NCI-H128 (cell line): ENCODE results near the gene SLC22A31.

Source experiments
- DNase-seq: peaks from one replicate; lab custom pipeline; 2025; ENCODE audit not compliant: unreplicated experiment; lab: John Stamatoyannopoulos, UW

Gene SLC22A31

DNA sequence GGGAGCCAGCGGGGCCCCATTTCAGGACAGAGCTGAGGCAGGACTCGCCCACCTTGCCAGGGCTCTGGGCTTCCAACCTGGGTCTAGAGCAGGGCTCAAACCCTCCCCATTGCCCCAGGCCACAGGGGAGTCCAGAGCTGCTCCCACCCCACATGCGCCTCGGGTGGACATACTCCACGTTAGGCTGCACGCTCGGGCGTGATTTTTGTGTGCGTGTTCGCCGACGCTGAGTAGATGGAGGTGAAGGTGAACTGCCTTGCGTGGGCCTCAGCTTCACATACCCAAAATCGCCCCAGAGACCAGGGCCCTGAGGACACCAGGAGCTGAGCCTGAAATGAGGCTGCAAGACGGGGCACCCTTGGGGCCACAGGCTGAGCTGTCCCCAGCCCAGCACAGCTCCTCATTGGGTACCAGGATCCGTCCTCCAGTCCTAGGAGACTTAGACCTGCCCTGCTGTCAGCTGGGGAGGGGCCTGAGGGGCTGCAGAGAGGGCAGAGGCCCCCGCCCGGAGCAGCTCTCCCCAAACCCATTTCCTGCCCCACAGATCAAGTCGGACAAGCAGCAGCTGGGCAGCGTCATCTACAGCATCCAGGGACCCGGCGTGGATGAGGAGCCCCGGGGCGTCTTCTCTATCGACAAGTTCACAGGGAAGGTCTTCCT is 20.6 kb downstream of the SLC22A31 start:
- DNase-seq = no peak

GRCh38 chr16:89179148-89179484 is 21.2 kb downstream of the SLC22A31 start:
- no peak for DNase-seq

GRCh38 chr16:89178453-89179147 is 21.7 kb downstream of the SLC22A31 start:
- DNase-seq = no peak

GRCh38 chr16:89177501-89177900 is 22.8 kb downstream of the SLC22A31 start:
- no peak for DNase-seq

- no peak for DNase-seq
Measured at GRCh38 chr16:89176717-89177116, 23.6 kb downstream of the SLC22A31 start.

DNA sequence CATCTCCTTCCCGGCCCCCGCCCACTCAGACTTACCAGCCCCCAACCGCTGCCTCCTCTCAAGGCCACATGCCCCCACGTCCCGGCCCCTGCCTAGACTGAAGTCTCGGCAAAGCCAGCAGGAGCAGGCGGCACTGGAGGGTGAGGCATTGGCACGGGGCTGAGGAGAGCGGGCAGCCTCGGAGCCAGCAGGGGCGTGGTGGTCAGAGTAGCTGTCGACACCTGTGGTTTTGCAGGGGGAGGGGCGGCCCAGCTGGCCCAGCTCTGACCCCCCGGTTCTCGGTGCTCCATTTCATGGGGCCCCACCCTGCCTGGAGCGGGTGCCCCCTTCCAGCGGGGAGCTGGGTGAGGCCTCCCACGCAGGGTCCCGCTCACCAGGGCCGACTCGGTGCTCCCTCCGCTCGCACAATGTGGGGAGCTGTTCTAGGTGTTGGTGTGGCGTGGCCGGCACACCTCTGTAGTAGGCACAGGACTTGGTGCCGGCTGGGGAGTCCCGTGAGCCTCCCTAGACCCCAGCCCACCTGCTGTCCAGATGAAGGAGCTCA is 24.1 kb downstream of the SLC22A31 start:
- DNase-seq = no peak

DNA sequence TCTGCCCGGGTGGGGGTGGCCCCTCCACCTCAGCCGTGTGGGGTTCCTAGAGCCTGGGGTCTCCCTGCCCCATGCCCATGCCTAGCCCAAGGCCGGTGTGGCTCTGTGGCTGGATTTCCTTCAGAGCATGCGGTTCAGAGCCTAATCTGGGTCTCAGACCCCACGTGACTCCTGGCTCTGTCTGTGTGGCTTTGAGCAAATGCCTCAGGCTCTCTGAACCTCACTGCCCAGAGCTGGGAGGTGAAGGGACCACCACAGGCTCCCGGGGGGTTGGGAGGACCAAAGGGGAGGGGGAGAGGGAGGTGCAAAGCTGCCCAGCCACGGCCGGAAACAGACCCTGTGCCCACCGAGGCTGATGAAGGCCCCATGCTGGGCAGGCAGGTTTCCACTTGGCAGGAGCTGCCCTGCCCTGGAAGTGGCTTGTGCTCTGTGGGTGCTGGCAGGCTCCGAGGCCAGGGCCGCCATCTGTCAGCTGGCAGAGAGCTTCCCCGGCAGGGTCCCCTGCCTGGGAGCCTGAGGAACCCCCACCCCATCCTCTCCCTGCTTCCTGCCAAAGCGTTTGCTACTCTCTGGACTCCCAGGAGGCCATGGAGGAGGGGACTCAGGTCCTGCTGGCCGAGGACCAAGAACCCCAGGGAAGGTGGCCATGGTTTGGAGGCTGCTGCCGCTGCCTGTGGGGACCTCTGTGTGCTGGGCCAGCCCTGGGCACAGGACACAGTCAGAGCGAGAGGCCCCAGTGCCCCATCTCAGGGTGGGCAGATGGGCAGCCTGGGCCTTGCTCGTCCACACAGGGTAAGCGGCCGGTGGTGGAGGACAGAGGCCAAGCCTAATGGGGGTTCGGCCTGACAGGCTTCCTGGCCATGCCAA is 24.8 kb downstream of the SLC22A31 start:
- no peak for DNase-seq

GRCh38 chr16:89174877-89175276 is 25.5 kb downstream of the SLC22A31 start:
- no peak for DNase-seq

DNA sequence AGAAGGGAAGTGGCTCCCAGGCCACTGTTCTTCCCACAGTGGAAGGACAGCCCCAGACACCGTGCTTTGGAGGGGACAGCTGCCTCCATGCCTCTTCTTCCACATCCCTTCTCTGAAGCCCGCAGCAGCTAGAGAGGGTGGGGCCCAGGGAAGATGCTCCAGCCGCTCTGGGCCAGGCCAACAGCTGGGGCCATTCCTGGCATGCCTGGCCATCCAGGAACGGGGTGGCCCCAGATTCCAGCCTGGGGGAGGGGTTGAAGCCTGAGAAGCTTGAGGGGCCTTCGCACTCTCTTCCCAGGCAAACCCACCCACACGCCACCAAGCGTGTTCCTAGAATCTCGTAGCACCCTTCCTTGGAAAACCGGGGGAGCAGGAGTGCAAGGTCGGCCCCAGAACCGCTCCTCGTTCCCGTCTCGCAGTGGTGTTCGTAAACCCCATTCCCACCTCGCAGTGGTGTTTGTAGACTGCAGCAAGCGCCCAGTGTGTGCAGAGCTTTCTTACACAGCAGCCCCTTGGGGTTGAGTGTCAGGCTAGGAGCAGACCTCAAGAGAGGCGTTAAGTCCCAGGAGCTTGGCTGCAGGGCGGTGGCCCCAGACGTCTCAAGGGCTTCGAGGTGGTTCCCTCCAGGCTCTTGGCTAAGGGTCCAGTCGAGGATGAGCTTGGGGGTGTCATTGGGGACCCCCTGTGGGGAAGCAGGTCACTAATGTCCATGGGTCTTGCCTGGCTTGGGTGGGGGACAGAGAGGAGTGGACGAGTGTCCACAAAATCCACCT is 26.1 kb downstream of the SLC22A31 start:
- DNase-seq = no peak

- no peak for DNase-seq
Measured at GRCh38 chr16:89173174-89173921, 27.0 kb downstream of the SLC22A31 start.

GRCh38 chr16:89172528-89173173 is 27.7 kb downstream of the SLC22A31 start:
- no peak for DNase-seq

- no peak for DNase-seq
Measured at GRCh38 chr16:89172171-89172527, 28.2 kb downstream of the SLC22A31 start.

DNA sequence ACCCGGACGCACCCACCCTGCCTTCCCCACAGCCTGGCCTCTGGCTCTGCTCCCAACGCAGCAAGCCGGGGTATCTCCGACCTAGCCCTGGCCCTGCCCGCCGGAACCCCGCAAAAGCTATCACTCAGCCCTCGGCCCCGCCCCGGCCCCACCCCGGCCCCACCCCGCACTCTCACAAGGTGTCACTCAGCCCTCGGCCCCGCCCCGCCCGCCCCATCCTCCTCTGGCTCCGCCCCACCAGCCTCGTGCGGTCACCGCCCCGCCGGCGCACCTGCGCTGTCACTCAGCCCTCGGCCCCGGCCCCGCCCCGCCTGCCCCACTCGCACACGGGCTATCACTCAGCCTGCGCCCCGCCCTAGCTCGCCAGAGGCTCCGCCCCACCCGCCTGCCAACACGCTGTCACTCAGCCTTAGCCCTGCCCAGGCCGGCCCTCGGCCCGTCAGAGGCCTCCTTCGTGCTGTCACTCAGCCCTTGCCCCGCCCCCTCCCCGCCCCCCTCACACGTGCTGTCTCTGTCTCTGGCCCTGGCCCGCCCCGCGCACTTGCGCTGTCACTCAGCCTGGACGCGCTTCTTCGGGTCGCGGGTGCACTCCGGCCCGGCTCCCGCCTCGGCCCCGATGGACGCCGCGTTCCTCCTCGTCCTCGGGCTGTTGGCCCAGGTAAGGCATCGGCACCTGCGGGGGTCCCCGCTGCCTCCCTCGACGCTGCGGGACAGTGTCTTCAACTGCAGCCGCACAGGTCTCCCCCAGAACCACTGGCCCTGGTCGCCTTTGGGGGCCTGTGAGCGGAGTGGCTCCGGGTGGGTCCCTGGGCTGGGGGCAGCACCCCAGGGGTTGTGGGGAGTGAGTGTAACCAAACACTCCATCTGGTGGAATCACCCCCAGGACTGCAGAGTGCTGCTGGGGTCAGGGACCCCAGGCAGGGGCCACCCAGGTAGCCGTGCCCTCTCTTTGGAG is 28.8 kb downstream of the SLC22A31 start, which contains the start of gene CDH15:
TSS of gene CDH15 (plus strand) at position 533 of the 955 bp plus-strand sequence. CDS start at position 617, 84 bp downstream.
- DNase-seq = peak; percentile 76

DNA sequence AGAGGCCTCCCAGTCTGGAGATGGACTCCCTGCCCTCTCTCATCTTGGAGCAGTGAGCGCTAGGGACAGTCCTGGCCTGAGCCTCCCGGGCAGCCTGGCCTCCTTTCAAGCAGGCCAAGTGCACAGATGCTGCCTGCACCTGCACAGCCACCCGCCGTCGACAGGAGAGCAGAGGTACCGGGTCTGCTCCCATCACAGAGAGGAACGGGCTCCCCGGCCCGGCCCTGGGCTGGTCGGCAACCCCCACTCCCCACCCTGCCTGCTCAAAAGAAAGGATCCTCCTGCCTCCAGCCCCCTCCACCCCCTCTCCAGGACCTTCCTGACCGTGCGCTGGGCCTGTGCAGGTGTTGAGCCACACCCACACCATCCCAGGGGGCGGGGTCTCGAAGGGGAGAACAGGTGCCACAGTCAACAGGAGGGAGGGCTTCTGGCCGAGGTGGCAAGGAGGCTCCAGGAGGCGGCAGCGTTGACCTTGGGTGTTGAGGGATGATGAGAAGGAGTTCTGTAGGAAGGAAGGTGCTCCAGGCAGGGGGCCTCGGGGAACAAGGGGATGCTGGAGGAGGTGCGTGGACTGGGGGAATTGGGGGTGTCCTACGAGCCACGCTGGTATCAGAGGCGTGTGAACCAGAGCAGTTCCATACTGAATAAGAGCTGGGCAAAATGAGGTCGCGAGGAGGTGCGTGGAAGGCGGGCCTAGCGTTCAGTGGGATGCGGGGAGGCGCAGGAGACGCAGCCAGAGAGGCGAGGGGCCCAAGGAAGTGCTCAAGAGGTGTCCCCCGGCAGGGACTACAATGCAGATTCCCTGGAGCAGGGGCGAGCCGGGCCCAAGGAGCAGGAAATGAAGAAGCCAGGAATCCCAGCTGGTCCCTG is 29.8 kb downstream of the SLC22A31 start:
- DNase-seq = peak; percentile 30

DNA sequence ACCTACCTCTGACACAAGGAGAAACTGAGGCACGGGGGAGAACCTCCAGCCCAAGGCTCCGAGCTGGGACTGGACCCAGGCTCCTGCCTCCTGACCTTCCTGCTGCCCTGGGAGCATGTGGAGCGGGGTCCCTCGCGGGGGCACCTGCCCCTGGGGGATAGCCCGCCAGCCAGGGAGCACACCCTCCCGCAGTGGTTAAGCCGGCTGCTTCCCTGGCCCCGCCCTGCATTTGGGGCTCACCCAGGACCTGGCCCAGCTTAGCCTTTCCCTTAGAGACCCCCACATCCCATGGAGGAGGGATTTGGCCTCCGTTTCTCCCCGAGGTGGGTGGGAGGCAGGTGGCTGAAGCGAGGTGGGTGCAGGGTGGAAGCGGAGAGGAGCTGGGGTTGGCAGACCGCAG is 30.6 kb downstream of the SLC22A31 start:
- DNase-seq = no peak

- no peak for DNase-seq
Measured at GRCh38 chr16:89168381-89169189, 31.8 kb downstream of the SLC22A31 start.
